GM19023 (cell line): Measurements from ENCODE around the gene B4GALT1.

Source experiments
- ATAC-seq: cut with Tn5 transposase; IDR thresholded peaks from one replicate; pipeline ENCODE4 v1.9.1; 2021; ENCODE audit warnings: mild to moderate bottlenecking, moderate library complexity; ENCODE audit not compliant: unreplicated experiment

B4GALT1 gene

DNA sequence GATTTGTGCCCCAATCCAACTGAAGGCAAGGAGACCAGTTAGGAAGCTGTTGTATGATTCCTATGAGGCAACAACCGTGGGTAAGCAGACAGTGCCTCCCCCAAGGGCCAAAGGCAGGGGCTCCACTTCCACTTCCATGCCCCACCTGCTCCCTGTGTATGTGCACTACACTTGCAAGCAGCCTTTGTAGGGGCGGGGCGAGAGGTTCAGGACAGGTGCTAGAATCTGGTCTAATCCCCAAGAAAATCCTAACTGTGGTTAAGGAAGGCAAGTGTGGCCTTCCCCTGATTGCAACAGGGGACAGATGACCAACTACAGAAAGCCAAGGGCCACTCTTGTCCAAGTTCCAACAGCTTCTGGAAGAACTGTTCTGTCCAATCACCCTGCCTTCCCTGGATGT is 41.7 kb downstream of the B4GALT1 start:
- no peak for ATAC-seq

DNA sequence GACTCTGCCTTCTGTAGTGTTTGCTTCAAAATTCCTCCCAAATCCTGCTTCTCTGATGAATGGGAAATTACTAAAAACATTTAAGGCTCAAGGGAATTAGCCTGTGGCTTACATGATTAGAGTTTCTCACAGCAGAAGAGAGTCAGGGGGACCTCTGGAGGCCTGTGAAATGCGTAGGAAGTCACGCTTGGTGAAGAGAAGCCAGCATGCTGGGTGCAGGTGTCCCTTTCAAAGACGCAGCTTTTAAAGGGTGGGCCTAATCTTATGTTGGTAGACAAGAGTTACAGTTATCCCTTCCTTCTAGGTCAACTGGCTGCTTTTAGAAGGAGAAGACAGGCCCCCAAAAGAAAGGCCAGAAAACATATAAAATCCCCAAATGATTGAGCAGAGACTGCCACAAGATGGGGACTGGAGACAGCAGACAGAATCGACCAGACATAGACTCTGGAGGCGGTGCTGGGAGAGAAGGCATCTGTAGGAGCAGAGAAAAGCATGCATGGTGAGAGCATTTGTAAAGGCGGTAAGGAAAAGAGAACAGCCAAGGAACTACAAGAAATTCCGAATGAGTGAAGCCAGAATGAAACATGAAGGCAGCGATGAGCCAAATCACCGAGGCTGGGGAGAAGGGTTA is 42.3 kb downstream of the B4GALT1 start:
- ATAC-seq = peak; percentile 42

- ATAC-seq = no peak
Observed at GRCh38 chr9:33124046-33124445, 43.1 kb downstream of the B4GALT1 start.

DNA sequence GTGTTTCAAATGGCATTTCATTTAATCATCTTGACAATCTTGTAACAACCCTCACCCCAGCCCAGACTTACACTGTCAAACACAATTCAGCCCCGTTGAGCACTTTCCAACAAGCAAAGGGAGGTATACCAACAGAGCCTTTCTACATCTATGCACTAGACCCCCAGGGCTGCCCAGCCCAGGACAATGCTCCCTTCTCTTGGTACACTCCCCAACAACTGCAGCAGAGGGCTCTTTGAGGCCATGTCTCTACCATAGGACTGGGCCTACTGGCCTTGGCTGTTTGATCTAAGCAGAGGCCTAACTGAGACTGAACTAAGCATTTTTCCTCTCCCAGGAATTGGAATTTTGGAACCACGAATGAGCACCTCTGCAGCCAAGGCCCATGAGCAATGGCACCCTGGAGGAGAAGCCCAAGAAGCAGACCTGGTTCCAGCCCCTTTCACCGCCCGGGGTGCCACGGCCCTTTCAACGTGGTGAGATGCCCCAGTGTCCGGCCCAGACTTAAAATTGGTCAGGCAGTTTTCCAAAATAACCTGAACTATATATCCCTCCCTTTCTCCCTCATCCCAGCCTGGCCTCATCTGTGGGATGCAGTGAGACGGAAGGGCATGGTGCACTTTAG is 43.6 kb downstream of the B4GALT1 start:
- no peak for ATAC-seq

DNA sequence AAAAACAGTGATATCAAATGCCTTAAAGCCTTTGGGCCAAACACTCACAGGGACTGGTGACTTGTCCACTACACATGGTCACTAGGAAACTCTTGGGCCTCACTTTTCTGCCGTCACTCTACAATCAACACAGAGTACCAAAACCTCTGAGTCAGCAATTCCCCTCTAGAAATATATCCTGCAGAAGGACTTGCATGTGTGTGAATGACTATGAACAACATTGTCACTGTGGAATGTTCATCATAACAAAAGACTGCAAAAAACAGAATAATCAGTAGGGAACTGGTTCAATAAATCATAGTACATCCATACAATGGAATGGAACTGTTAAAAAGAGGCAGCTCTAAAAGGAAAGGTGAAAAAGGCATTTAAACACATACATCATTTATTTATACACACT is 46.5 kb downstream of the B4GALT1 start:
- no peak for ATAC-seq

- no peak for ATAC-seq
Observed at GRCh38 chr9:33117796-33118195, 49.3 kb downstream of the B4GALT1 start.

DNA sequence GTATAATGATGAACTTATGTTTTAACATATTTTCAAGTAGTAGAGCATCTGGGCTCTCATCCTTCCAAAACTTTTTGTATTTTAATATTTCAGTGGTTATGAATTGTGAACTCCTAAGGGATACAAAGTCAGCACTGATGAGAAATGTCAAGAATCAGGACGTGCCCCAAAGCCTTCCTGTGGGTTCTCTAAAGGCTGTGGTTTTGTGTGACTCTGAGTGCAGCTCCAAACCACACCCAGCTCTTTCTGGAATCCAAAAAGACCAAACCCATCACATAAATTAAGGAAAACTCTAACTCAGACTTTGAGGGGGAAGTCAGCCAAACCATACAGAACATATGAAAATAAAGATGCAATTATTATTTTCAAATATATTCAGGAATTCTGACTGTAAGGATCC is 49.8 kb downstream of the B4GALT1 start:
- ATAC-seq = no peak

GRCh38 chr9:33116860-33117259 is 50.3 kb downstream of the B4GALT1 start:
- ATAC-seq = no peak

- no peak for ATAC-seq
Observed at GRCh38 chr9:33114746-33115145, 52.4 kb downstream of the B4GALT1 start.

GRCh38 chr9:33113799-33114547 is 53.2 kb downstream of the B4GALT1 start:
- no peak for ATAC-seq

GRCh38 chr9:33112094-33112493 is 55.0 kb downstream of the B4GALT1 start:
- no peak for ATAC-seq

GRCh38 chr9:33111631-33112030 is 55.5 kb downstream of the B4GALT1 start:
- ATAC-seq = no peak

- ATAC-seq = no peak
Observed at GRCh38 chr9:33110686-33111085, 56.5 kb downstream of the B4GALT1 start.

DNA sequence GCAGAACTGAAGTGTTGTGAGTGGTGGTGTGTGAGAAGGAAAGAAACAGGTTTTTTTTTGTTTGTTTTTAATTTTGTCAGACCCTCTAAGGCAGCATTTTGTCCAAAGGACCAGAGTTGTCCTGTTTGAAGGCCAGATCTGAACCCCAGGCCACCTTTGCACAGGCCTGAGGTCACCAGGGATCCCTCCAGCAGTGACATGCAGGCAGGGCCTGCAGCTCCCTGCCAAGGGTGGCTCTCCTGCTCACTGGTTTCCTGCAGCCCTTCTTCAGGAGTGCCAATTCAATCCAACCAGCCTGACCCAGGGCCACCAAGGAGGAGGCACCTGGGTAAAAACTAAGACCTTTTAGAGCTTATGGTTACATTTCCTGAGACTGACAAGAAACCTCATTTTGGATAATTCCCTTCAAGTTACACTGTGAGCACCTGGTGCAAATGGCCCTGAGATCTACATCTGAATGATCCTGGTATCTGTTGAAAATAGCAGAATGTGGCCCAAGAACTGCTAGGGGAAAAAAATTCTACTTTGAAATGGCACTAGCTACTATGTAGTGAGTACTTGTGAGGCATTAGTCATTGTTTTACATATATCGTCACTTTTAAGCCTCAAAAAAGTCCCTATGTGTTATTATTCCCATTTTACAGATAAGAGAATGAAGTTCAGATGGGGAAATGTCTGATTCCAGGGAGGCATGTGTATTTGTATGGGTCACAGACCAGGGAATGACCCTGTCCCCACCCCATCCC is 57.1 kb downstream of the B4GALT1 start:
- ATAC-seq = no peak

- ATAC-seq = no peak
Observed at GRCh38 chr9:33109097-33109496, 58.0 kb downstream of the B4GALT1 start.

DNA sequence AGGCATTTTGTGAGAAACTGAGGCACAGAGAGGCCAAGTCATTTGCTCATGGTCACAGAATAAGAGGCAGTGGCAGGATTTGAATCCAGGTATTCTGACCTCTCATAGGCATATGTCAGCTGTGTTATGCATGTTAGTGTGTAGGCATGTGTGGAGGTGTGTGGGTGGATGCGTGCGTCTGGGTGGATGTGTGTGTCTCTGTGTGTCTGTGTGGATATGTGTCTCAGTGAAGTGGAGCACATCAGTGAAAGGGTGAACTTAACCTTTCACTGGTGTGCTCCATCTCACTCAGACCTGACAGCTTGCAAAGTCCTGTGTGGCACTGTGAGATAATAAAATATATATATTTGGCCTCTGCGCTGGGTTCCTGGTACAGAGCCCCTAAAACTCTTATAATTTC is 58.7 kb downstream of the B4GALT1 start:
- ATAC-seq = no peak

GRCh38 chr9:33107762-33108161 is 59.4 kb downstream of the B4GALT1 start:
- ATAC-seq = no peak

DNA sequence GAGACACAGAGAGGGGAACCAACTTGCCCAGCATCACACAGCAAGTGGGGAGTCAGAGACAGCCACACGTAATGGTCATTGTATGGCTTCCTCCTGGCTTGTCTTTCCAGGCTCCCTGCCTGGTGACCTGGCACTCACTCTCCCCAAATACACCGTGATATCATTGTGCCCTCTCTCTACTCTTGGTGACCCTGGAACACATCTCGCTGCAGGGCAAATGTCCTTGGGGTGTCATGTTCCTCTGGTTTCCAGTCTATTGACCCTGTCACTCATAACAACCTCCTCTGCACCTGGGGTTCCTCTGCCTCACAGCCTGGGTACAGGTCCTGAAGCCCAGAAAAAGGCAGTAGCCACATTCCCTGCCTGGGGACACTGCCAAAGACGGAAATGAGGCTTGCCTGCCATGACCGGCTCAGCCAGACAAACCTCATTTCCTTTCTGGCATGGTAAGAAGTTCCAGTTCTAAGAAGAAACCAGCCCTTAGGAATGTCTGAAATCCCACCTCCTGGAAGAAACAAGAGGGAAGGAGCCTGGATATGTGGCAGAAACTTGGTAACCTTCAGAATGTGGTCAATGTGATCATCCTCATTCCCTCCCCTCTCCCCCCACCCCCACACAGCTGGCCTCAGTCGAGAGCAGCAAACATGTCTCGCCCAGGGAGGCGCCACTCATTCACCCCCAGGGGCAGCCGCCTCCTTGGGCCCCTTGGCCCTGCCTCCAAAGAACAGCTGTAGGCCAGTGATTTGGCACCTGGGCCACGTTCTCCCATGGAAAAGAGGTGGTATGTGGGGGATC is 60.1 kb downstream of the B4GALT1 start:
- no peak for ATAC-seq

GRCh38 chr9:33106372-33106771 is 60.8 kb downstream of the B4GALT1 start:
- no peak for ATAC-seq

DNA sequence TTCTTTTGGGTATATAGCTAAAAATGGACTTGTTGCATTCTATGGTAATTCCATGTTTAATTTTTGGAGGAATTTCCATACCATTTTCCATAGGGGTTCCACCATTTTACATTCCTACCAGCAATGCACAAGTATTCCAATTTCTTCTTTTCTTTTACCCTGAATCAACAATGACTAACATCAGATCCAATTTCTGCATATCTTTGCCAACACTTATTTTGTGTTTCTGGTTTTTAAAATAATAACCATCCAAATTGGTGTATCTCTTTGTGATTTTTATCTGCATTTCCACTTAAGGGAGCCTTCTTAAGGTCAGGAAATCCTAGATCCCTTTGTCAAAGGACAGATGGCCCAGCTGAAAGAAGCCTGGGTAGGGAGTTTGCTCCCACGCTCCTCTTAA is 61.2 kb downstream of the B4GALT1 start:
- ATAC-seq = no peak

DNA sequence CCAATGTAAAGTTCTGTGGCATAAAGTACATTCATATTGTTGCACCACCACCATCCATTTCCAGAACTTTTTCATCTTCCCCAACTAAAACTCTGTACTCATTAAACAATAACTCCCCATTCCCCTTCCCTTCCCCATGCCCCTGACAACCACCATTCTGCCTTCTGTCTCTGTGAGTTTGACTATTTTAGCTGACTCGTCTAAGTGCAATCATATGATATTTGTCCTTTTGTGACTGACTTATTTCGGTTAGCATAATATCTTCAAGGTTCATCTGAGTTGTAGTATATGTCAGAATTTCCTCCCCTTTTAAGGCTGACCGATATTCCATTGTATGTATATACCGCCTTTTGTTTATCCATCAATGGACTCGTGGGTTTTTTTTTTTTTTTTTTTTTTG is 61.6 kb downstream of the B4GALT1 start:
- no peak for ATAC-seq
